ENCODE results near the gene ACAA1. TPM values are rescaled to one million over a fixed set of nuclear protein-coding genes. Genes with fewer than 3 reads are reported as not detected.

Gene ACAA1
- polyA plus RNA-seq, 1 of the 3 experiments (the other 2 are of a cell fraction): 86.4 TPM

DNA sequence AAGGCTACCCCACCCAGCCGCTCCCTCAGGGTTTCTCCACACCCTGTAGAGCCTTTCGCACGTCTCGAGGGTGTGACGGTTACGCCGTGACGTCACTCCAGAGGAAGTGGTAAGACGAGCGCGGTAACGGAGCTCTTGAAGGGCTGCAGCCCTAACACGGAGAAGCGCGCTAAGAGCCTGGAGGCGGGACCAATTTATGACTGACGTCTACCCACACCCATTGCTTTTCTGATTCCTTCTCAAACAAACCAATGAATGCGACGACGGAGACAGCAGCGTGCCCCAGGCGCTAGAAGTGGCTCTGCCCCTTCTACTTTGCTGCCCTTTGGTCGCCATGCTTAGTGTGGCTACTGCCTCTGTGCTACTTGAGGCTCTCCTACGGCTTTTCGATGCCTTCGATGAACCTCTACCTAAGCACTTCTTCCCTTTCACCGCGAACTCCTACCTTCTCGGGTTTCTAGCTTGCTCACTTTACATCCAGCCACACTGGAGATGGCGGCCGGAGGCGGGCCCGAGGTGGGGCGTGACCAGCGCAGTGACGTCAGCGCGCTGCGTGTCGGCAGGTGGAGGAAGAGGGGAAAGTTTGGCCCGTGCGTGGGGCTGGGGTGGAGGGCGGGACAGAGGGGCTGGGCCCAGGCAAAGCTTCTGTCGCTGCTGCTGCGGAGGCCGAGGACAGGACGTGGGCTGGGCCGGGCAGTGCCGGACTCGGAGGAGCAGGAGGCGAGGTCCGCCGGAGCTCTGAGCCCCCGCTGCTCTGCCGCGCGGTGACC lies 28.2 kb upstream of the ACAA1 start, which contains the start of gene OXSR1 (continued):
- TF ChIP-seq, protein P1, sequence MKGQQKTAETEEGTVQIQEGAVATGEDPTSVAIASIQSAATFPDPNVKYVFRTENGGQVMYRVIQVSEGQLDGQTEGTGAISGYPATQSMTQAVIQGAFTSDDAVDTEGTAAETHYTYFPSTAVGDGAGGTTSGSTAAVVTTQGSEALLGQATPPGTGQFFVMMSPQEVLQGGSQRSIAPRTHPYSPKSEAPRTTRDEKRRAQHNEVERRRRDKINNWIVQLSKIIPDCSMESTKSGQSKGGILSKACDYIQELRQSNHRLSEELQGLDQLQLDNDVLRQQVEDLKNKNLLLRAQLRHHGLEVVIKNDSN (IDR thresholded peaks at IDR 0.05; ENCODE audit: borderline replicate concordance, low read depth): peak; percentile 18; the same call in 1 of the 2 replicates
- TF ChIP-seq, protein P2, sequence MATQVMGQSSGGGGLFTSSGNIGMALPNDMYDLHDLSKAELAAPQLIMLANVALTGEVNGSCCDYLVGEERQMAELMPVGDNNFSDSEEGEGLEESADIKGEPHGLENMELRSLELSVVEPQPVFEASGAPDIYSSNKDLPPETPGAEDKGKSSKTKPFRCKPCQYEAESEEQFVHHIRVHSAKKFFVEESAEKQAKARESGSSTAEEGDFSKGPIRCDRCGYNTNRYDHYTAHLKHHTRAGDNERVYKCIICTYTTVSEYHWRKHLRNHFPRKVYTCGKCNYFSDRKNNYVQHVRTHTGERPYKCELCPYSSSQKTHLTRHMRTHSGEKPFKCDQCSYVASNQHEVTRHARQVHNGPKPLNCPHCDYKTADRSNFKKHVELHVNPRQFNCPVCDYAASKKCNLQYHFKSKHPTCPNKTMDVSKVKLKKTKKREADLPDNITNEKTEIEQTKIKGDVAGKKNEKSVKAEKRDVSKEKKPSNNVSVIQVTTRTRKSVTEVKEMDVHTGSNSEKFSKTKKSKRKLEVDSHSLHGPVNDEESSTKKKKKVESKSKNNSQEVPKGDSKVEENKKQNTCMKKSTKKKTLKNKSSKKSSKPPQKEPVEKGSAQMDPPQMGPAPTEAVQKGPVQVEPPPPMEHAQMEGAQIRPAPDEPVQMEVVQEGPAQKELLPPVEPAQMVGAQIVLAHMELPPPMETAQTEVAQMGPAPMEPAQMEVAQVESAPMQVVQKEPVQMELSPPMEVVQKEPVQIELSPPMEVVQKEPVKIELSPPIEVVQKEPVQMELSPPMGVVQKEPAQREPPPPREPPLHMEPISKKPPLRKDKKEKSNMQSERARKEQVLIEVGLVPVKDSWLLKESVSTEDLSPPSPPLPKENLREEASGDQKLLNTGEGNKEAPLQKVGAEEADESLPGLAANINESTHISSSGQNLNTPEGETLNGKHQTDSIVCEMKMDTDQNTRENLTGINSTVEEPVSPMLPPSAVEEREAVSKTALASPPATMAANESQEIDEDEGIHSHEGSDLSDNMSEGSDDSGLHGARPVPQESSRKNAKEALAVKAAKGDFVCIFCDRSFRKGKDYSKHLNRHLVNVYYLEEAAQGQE (IDR thresholded peaks at IDR 0.05; ENCODE audit: low read depth, low read length): no peak
- peak; percentile 41 for TF ChIP-seq RFX5 (IDR thresholded peaks at IDR 0.05; ENCODE audit: low read length)
- TF ChIP-seq, protein P3, sequence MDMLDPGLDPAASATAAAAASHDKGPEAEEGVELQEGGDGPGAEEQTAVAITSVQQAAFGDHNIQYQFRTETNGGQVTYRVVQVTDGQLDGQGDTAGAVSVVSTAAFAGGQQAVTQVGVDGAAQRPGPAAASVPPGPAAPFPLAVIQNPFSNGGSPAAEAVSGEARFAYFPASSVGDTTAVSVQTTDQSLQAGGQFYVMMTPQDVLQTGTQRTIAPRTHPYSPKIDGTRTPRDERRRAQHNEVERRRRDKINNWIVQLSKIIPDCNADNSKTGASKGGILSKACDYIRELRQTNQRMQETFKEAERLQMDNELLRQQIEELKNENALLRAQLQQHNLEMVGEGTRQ (IDR thresholded peaks at IDR 0.05; ENCODE audit: borderline replicate concordance, low read depth, low read length): no peak
- TF ChIP-seq NRF1 (IDR thresholded peaks at IDR 0.05; ENCODE audit: low read depth, low read length): no peak
- TF ChIP-seq FOSL2 (IDR thresholded peaks at IDR 0.05; ENCODE audit: borderline replicate concordance, low read depth): no peak
- TF ChIP-seq GABPA (IDR thresholded peaks at IDR 0.05; ENCODE audit: low read depth): peak; percentile 80
- no peak for TF ChIP-seq FOXJ3 (CRISPR knock-in tag; IDR thresholded peaks at IDR 0.05)
- TF ChIP-seq, protein P4, sequence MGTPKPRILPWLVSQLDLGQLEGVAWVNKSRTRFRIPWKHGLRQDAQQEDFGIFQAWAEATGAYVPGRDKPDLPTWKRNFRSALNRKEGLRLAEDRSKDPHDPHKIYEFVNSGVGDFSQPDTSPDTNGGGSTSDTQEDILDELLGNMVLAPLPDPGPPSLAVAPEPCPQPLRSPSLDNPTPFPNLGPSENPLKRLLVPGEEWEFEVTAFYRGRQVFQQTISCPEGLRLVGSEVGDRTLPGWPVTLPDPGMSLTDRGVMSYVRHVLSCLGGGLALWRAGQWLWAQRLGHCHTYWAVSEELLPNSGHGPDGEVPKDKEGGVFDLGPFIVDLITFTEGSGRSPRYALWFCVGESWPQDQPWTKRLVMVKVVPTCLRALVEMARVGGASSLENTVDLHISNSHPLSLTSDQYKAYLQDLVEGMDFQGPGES (IDR thresholded peaks at IDR 0.05; ENCODE audit: low read depth, low read length): peak; percentile 71
- TF ChIP-seq, protein P5, sequence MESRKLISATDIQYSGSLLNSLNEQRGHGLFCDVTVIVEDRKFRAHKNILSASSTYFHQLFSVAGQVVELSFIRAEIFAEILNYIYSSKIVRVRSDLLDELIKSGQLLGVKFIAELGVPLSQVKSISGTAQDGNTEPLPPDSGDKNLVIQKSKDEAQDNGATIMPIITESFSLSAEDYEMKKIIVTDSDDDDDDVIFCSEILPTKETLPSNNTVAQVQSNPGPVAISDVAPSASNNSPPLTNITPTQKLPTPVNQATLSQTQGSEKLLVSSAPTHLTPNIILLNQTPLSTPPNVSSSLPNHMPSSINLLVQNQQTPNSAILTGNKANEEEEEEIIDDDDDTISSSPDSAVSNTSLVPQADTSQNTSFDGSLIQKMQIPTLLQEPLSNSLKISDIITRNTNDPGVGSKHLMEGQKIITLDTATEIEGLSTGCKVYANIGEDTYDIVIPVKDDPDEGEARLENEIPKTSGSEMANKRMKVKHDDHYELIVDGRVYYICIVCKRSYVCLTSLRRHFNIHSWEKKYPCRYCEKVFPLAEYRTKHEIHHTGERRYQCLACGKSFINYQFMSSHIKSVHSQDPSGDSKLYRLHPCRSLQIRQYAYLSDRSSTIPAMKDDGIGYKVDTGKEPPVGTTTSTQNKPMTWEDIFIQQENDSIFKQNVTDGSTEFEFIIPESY (IDR thresholded peaks at IDR 0.05; ENCODE audit: borderline replicate concordance, low read depth): no peak
- TF ChIP-seq RCOR1 (IDR thresholded peaks at IDR 0.05; ENCODE audit: low read length): no peak; the same call in 1 of the 2 replicates
- TF ChIP-seq EP300 (IDR thresholded peaks at IDR 0.05; ENCODE audit: borderline replicate concordance in 1 of 2, low read depth in 1 of 2, low read length in 1 of 2): 0 out of 4 replicates have a peak, but pooled peaks of 1 of the 2 experiments have one; percentile 20
- no peak for TF ChIP-seq TCF12 (IDR thresholded peaks at IDR 0.05)
